Small intestine (tissue), 7 donors: ENCODE data around the gene PITPNM3. TPM values are rescaled to one million over a fixed set of nuclear protein-coding genes. Genes with fewer than 3 reads are reported as not detected.

Experiments
- DNase-seq, 2 donors: peaks; one replicate each; pipeline versions ENCODE4 v3.0.0 to v3.0.0-alpha.2; 2013
- FAIRE-seq: peaks from 2 replicates; lab custom pipeline; 2012; peaks lifted over from hg19 to GRCh38; lab: Jason Lieb, UNC
- H3K27ac ChIP-seq, 3 donors: one replicate each; pipeline ENCODE4 v1.5.1; 2013; ENCODE audit warnings: low read length in 2 of 3, mild to moderate bottlenecking in 2 of 3, control low read depth in 1 of 3, inconsistent platforms in 1 of 3, low read depth in 1 of 3, moderate library complexity in 1 of 3
- H3K27me3 ChIP-seq, 3 donors: one replicate each; pipeline ENCODE4 v1.6.1; 2013; ENCODE audit warnings: low read length in 3 of 3, inconsistent platforms in 1 of 3; ENCODE audit not compliant: control insufficient read depth in 3 of 3, insufficient read depth in 3 of 3
- H3K36me3 ChIP-seq, 3 donors: one replicate each; pipeline ENCODE4 v1.6.1; 2013; ENCODE audit warnings: low read length in 3 of 3, inconsistent platforms in 1 of 3, low read depth in 1 of 3, mild to moderate bottlenecking in 1 of 3, moderate library complexity in 1 of 3; ENCODE audit not compliant: control insufficient read depth in 3 of 3, insufficient read depth in 2 of 3
- H3K4me1 ChIP-seq, 3 donors: one replicate each; pipeline ENCODE4 v1.6.1; 2013; ENCODE audit warnings: low read length in 2 of 3, inconsistent platforms in 1 of 3, low read depth in 1 of 3, mild to moderate bottlenecking in 1 of 3, moderate library complexity in 1 of 3; ENCODE audit not compliant: control insufficient read depth in 3 of 3, insufficient read depth in 2 of 3
- H3K4me3 ChIP-seq, 3 donors: one replicate each; pipeline ENCODE4 v1.5.1; 2013; ENCODE audit warnings: low read length in 3 of 3, control low read depth in 1 of 3, inconsistent platforms in 1 of 3, low read depth in 1 of 3, mild to moderate bottlenecking in 1 of 3, moderate library complexity in 1 of 3
- H3K9me3 ChIP-seq, 2 donors: one replicate each; pipeline ENCODE4 v1.6.1; 2013; ENCODE audit warnings: low read depth in 1 of 2, low read length in 1 of 2; ENCODE audit not compliant: control insufficient read depth in 2 of 2, insufficient read depth in 1 of 2
- WGBS, 3 donors: extraction: QIAGEN DNeasy Blood & Tissue Kit; methylation state at CpG; one replicate each; pipeline ENCODE4 v1.1.7; 2013; 5-methylcytosine and 5-hydroxymethylcytosine counted together
- polyA plus RNA-seq, 4 donors: library from polyadenylated mRNA; stranded (reverse) in 3 of 4; unstranded in 1 of 4; fragments of 200-250 nt in 3 of 4; fragments of 120-200 nt in 1 of 4; gene quantifications; one replicate each; pipeline versions ENCODE4 v1.2.1 to v1.2.3, GENCODE V29; 2013
- donor health status: healthy with polysubstance abuse.
- donor health status: control.
- donor health status: control.
- donor health status: Bipolar disorder and iron deficiency.
- donor health status: healthy.

PITPNM3 gene
- polyA plus RNA-seq, 4 donors = 0.22 to 1.7 (median 0.70) TPM

DNA sequence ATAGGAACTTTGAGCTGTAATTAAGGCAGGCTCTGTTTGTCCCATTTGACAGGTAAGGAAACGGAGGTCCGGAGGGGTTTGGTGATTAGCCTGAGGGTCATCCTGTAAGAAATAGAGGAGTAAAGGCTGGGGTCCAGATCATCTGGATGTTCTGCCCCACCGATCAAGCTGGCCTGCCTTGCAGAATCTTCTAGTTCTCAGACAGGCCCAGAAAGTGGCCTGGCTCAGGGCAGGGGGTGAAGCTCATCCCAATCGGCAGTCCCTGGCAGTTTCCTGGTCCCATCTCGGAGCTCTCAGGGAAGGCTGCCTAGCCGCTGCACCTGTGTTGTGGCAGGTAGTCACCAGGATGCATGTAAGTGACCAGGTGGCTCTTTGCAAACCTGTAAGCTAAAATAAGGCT lies 107.9 kb downstream of the PITPNM3 start:
- Histone ChIP-seq H3K4me3 (no peak overlapping the region), H3K9me3 (no peaks in the 10 kb centered on the region), H3K27me3 (no peaks in the 10 kb centered on the region), H3K4me1 (no peaks in the 10 kb centered on the region), H3K36me3 (peaks cover 0 to 15% (median 0%) of the 10 kb centered on the region in 3 donors), H3K27ac (no peak overlapping the region)
- FAIRE-seq (no peak), DNase-seq (no peak)
- WGBS, 3 donors = 93 to 96% (median 95%) methylated on average over 6 of the region's 6 CpGs

DNA sequence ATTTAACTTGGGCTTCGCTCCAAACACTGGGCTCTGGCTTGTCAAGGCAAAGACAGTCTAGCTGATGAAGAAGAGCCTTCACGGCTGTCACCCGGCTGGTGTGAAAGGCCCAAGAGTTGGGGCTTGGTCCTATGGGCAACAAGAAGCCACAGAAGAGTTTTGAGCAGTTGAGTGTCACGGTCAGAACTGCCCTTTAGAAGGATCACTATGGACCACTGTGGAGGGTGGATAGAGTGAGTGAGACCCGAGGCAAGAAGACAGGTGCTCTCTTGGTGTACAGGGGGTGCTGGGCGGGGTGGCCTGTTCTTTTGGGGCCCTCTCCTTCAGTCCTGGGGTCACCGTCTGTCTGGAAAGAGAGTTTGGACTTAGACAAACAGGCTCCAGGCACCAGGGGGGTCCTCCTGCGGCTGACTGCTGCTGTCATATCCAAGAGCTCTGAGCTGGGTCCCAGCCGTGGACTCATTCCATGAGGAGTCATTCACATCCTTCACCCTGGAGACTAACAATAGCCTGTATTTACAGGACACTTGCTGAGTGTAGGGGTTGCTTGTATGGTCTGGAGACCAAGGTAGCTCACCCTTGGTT lies 109.7 kb downstream of the PITPNM3 start:
- Histone ChIP-seq H3K9me3 (no peaks in the 10 kb centered on the region), H3K27me3 (no peaks in the 10 kb centered on the region), H3K4me3 (no peak overlapping the region), H3K4me1 (no peaks in the 10 kb centered on the region), H3K27ac (no peak overlapping the region), H3K36me3 (peaks cover 0 to 15% (median 0%) of the 10 kb centered on the region in 3 donors)
- FAIRE-seq = no peak
- no peak for DNase-seq
- 87 to 92% (median 90%) methylated on average over 9 of the region's 9 CpGs for WGBS, 3 donors

DNA sequence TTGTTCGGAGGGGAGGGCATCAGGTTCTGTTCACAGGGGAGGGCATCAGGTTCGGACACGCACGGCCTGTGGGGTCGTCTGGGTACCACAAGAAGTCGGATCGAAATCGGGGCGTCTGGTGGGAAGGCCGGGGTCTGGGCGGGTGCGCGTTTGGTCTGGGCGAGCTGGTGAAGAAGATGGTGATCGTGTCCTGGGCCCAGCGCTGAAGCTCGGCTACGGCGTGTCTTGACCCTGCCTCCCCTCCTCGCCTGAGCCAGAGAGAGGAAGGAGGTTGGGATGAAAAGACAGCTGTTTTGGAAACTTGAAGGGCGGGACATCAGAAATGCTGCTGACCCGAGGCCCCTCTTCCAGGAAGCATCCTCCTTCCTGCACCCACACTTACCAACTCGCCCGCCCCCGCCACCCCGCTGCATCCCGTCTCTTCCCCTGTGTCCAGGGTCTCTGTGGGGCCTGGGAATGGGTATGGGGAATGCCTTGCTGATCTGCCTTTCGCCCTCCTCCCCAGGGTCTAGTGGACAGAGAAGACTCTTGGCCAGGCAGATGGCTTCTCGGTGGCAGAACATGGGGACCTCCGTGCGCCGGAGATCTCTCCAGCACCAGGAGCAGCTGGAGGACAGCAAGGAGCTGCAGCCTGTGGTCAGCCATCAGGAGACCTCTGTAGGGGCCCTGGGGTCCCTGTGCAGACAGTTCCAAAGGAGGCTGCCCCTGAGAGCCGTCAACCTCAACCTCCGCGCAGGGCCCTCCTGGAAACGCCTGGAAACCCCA lies 111.6 kb downstream of the PITPNM3 start:
- peaks cover 0 to 15% (median 0%) of the 10 kb centered on the region in 3 donors for H3K36me3 ChIP-seq
- FAIRE-seq (no peak), DNase-seq (no peak)
- WGBS, 3 donors = 32 to 37% (median 37%) methylated on average over 33 to 36 of the region's 36 CpGs
- no peaks in the 10 kb centered on the region for H3K4me1 ChIP-seq
- H3K27me3 ChIP-seq = no peaks in the 10 kb centered on the region
- no peak overlapping the region for H3K27ac ChIP-seq
- H3K4me3 ChIP-seq = peak overlapping the region in 2 of 3 donors; percentile 46 to 56
- H3K9me3 ChIP-seq = no peaks in the 10 kb centered on the region

DNA sequence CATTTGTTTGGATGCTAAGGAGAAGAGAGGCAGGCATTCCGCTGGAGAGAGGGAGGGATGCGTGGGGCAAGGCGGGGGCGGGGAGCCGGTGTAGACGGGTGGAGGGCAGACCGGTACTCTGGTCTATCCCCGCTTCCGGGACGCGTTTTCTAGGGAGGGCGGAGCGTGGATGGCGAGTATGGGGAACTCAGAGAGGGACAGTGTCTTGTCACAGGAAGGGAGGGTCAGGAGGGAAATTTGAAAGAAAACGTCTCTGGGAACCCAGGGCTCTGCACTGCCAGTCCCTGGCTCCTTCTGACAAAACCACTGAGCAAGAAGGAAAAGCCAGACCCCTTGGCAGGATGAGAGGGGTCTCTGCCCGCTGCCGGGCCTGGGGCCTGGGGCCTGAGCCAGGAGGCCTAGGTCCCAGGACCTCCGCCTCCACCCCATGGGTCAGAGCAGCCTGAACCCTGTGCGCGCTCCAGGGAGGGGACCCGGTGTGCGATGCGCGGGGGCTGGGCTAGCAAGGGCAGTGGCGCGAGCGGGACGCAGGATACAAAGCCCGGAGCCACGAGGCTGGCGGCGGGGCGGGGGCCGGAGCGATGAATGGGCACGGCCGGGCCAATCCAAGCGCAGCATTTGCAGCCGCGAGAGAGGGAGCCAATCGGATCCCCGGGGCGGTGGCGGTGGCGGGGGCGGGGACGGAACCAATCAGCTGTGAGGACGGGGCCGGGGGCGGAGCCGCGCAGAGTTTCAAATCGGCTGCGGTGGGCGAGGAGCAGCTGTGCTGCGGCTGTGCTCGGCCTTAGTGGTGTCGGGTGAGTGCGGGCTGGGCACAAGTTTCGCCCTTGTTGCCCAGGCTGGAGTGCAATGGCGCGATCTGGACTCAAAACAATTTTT lies 112.4 kb downstream of the PITPNM3 start, which contains the start of gene PIMREG:
Gene PIMREG, plus strand, starts transcription at position 764 of the 879 bp plus-strand sequence. CDS start 656 bp downstream, outside the sequence.
- Histone ChIP-seq H3K9me3 (no peaks in the 10 kb centered on the region), H3K4me1 (no peaks in the 10 kb centered on the region), H3K27ac (peak within 1 kb of the TSS in 2 of 3 donors; percentile 48 to 75), H3K4me3 (peak within 1 kb of the TSS; percentile 46 to 56 (median 46)), H3K27me3 (no peaks in the 10 kb centered on the region), H3K36me3 (peaks cover 0 to 11% (median 0%) of the 10 kb centered on the region in 3 donors)
- 1% methylated on average over 59 to 62 of the region's 62 CpGs for WGBS, 3 donors
- DNase-seq (peak; percentile 92 to 99), FAIRE-seq (no peak)

DNA sequence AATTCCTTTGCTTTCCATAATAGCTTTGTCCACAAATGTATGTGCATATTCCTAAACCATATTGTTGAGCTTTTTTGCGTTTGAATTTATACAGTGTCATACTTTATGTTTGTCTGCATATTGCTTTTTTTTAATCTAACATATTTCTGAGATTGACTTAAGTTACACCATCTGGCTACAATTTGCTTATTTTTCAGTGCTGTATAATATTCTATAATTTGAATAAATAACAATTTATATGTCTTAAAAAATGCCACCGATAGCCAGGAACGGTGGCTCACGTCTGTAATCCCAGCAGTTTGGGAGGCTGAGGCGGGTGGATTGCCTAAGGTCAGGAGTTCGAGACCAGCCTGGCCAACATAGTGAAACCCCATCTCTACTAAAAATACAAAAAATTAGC lies 113.6 kb downstream of the PITPNM3 start:
- Histone ChIP-seq H3K36me3 (peaks cover 0 to 5% (median 0%) of the 10 kb centered on the region in 3 donors), H3K27ac (no peak overlapping the region), H3K9me3 (no peaks in the 10 kb centered on the region), H3K4me3 (no peak overlapping the region), H3K4me1 (no peaks in the 10 kb centered on the region), H3K27me3 (no peaks in the 10 kb centered on the region)
- WGBS, 3 donors = 57 to 63% (median 61%) methylated on average over 6 of the region's 6 CpGs
- DNase-seq = no peak
- no peak for FAIRE-seq

DNA sequence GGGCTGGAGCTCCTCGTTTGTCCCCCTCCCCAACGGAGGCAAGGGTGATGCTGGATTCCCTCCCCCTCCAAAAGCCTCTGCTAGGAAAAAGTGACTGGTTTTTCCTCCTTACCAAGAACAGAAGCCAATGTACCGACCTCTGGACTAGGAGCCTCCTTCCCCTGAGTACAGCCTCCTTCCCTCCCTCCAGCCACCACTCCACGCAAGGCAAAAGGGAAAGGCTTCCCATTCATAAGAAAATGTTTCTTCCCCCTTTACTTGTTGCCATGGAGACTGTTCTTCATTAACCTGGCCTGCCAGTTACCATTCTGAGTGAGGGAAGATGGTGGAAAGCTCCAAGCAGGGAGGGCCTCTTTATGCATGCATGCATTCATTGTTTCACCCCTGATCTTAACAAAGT lies 116.4 kb downstream of the PITPNM3 start:
- FAIRE-seq (no peak), DNase-seq (peak in 1 of 2 donors; percentile 51)
- Histone ChIP-seq H3K27ac (no peak overlapping the region), H3K4me1 (no peaks in the 10 kb centered on the region), H3K9me3 (no peaks in the 10 kb centered on the region), H3K27me3 (peaks cover 0 to 4% (median 4%) of the 10 kb centered on the region in 3 donors), H3K36me3 (no peaks in the 10 kb centered on the region), H3K4me3 (no peak overlapping the region)
- WGBS, 3 donors = 32 to 48% (median 43%) methylated on average over 4 of the region's 4 CpGs

DNA sequence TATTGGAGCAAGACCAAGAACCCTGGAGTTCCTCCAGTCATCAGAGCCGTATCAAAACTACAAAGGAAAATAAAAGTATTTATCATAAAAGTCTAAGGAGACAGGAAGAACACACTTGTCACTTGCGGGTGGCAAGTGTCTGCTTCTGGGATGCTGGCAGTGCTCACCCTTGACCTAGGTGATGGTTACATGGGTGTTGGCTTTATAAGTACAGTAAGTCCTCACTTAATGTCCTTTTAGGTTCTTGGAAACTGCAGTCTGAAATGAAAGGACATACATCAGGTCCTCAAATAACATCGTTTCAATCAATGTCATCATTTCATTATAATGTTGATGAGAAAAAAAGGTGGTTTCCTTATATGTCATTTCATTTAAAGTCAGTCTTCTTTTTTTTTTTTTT lies 118.4 kb downstream of the PITPNM3 start:
- FAIRE-seq (no peak), DNase-seq (no peak)
- no peaks in the 10 kb centered on the region for H3K9me3 ChIP-seq
- no peak overlapping the region for H3K27ac ChIP-seq
- H3K27me3 ChIP-seq = peaks cover 0 to 4% (median 4%) of the 10 kb centered on the region in 3 donors
- H3K36me3 ChIP-seq = no peaks in the 10 kb centered on the region
- 31 to 61% (median 40%) methylated on average over 3 of the region's 3 CpGs for WGBS, 3 donors
- H3K4me3 ChIP-seq = no peak overlapping the region
- H3K4me1 ChIP-seq = no peaks in the 10 kb centered on the region

DNA sequence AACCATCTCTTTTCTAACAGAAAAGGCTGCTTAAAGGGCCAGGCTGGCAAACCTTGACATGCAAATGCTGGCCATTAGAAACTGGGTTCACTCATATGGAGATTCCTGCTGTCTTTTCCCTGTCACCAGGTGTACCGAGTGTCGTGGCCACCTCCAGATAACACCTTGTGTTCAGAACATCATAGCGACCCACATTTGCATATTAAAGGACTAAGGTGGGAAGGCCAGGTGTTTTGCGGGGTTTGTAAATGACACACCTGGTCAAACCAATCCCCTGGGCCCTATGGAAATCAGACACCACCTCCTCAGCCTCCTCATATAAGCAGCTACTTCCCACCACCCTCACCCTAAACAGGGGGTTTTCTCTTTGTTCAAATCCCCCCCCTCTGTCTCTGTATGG lies 118.9 kb downstream of the PITPNM3 start:
- Histone ChIP-seq H3K4me3 (no peak overlapping the region), H3K9me3 (no peaks in the 10 kb centered on the region), H3K36me3 (no peaks in the 10 kb centered on the region), H3K27ac (no peak overlapping the region), H3K4me1 (no peaks in the 10 kb centered on the region), H3K27me3 (peaks cover 0 to 4% (median 4%) of the 10 kb centered on the region in 3 donors)
- 18 to 30% (median 21%) methylated on average over 4 of the region's 4 CpGs for WGBS, 3 donors
- no peak for DNase-seq
- no peak for FAIRE-seq
